Right hindlimb (tissue), 1 donor: ENCODE data around the gene ENTHD1.
"Not testable (repeated sequence)": the region's sequence is repeated elsewhere in the genome, so short reads cannot be mapped to it uniquely, and the experiment has no call there.

Source experiments
- DNase-seq: peaks from one replicate; pipeline ENCODE4 v3.0.0-alpha.2; 2018

Gene ENTHD1

GRCh38 chr22:39924286-39924685 is 30.7 kb upstream of the ENTHD1 start:
- DNase-seq: no peak

GRCh38 chr22:39923696-39924095 is 30.1 kb upstream of the ENTHD1 start:
- no peak for DNase-seq

GRCh38 chr22:39920134-39920743 is 26.7 kb upstream of the ENTHD1 start:
- DNase-seq: no peak

- no peak for DNase-seq
Observed at GRCh38 chr22:39917776-39918495, 24.4 kb upstream of the ENTHD1 start.

GRCh38 chr22:39917197-39917643 is 23.7 kb upstream of the ENTHD1 start:
- DNase-seq: peak; percentile 35

- no peak for DNase-seq
Observed at GRCh38 chr22:39916496-39916895, 22.9 kb upstream of the ENTHD1 start.

GRCh38 chr22:39915295-39915726 is 21.8 kb upstream of the ENTHD1 start:
- DNase-seq: no peak

DNA sequence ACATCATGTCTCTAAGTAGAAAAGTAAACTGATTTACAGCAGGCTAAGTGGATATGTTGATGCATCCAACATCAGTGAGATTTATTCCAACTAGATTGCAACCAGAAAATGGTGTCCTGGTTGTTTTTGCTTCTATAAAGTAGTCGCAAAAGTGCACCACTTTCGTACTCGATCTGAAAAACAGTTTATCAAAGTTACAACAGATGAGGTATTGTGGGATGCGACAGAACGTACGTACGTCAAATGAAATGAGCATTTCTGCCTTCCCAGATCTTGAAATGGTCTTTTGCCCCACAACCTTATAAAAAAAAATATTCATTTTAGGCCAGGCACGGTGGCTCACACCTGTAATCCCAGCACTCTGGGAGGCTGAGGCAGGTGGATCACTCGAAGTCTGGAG is 21.0 kb upstream of the ENTHD1 start:
- no peak for DNase-seq

DNA sequence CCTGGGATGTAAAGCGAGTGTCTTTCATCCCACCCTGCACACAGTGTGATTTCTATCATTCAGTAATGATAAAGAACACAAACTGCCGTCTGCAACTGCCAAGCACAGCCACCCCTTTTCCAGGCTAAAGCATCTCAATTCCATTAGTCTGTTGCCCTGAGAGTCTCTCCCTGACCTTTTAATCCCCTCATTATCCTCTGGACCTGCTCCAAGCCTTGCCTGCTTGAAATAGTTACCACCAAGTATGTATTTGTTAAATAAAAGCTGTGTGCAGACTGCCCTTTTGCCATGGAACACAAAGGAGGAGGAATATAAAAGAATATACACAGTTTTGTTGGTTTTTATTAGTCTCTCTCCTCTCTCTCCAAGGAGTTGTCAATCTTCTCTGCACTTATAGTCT is 20.3 kb upstream of the ENTHD1 start:
- DNase-seq: no peak

GRCh38 chr22:39913321-39913720 is 19.8 kb upstream of the ENTHD1 start:
- no peak for DNase-seq

GRCh38 chr22:39910876-39911613 is 17.5 kb upstream of the ENTHD1 start:
- no peak for DNase-seq

DNA sequence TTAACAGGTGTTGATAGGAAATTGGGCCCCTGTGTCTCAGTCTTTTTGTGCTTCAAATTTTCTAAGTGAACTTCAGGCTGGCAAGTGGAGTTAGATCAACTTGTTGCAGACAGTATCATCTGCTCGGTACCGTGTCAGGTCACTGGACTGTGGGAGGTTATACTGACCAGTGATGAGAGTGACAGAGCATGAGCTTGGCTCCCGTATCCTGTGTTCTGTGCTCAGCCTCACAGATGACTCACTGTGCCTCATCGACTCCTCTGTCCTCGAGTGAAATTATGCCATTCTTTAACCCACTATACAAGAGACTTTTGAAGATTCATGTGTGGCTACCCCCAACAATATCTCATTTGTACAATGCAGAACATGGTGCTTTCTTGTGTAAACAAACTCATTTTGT is 15.2 kb upstream of the ENTHD1 start:
- DNase-seq: no peak

- DNase-seq: no peak
Observed at GRCh38 chr22:39908136-39908535, 14.6 kb upstream of the ENTHD1 start.

DNA sequence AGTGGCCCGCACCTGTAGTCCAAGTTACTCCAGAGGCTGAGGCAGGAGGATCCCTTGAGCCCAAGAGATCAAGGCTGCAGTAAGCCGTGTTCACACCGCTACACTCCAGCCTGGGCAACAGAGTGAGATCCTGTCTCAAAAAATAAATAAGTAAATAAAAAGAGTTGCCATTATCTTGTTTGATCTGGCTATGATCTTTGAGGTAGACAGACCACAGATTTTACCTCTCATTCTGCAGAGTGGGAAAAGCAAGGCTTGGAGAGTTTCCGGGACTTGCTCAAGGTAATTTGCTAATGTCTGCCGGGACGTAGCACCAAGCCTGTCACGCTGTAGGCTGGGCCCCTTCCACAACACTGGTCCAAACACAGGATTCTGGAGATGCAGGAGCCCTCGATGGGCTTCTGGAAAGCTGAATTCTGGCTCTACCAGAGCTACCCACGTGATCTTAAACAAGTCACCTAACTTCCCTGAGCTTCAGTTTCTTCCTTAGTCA is 14.1 kb upstream of the ENTHD1 start:
- DNase-seq: no peak

GRCh38 chr22:39907047-39907446 is 13.5 kb upstream of the ENTHD1 start:
- no peak for DNase-seq

DNA sequence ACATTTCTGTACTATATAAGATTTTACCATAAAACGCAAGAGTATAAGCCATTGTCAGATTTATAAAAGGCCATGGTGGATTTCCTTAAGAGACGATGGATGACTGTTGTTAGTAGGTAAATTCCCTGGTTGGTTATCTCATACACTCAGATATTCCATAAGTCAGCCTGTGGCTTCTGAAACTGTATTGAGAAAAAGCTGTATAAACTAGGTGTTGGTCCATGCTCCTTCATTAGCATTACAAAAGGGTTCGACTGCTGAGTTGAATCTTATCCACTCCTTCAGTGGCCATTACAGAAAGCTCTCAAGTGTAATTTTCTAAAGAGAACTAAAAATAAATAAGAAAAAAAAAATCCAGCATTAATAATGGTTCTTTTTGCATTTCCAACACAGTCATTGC is 12.6 kb upstream of the ENTHD1 start:
- DNase-seq: no peak

GRCh38 chr22:39905687-39906086 is 12.1 kb upstream of the ENTHD1 start:
- no peak for DNase-seq

DNA sequence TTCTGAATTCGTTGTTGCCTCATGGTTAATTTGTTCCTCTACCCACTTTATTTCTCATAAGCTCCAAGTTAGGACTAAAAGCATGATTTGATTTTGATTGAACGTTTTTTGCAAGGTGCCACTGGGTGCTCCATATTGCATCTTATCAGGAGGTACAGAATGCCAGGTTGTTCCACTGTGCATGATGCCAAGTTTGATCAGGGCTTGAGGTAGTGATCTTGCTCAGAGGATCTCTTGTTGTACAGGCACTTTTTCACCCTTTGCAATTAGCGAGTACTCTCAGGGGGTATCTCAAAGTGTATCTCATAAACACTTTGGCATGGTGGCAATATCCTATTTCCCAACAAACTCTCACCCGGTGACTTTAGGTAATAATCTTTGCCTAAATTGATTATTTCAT is 11.3 kb upstream of the ENTHD1 start:
- no peak for DNase-seq

- not testable (repeated sequence) for DNase-seq
Observed at GRCh38 chr22:39904024-39904423, 10.5 kb upstream of the ENTHD1 start.

GRCh38 chr22:39901565-39902146 is 8.1 kb upstream of the ENTHD1 start:
- DNase-seq: no peak

- DNase-seq: no peak
Observed at GRCh38 chr22:39900306-39901227, 7.0 kb upstream of the ENTHD1 start, which contains the start of gene GRAP2. GRAP2 (plus strand) TSS chr22:39901084; CDS start chr22:39947107, 46,023 bp downstream.

- no peak for DNase-seq
Observed at GRCh38 chr22:39898997-39899396, 5.4 kb upstream of the ENTHD1 start.
